CD4-positive, alpha-beta T cell treated with Interleukin-17A for 4 hours (primary cell): ENCODE data around the gene TSC22D2.

Experiments used
- DNase-seq: peaks from one replicate; pipeline ENCODE4 v3.0.0-alpha.2; 2020; ENCODE audit warnings: mixed read lengths

The TSC22D2 gene

GRCh38 chr3:150385296-150386242 is 22.5 kb upstream of the TSC22D2 start:
- DNase-seq = peak; percentile 5

GRCh38 chr3:150388498-150389418 is 19.3 kb upstream of the TSC22D2 start:
- DNase-seq = no peak

GRCh38 chr3:150390087-150390486 is 18.0 kb upstream of the TSC22D2 start:
- DNase-seq = no peak

- DNase-seq = no peak
These were observed 16.9 kb upstream of the TSC22D2 start for GRCh38 chr3:150391161-150391560.

GRCh38 chr3:150393745-150394144 is 14.4 kb upstream of the TSC22D2 start:
- no peak for DNase-seq

- DNase-seq = no peak
These were observed 13.5 kb upstream of the TSC22D2 start for GRCh38 chr3:150394606-150395005.

- DNase-seq = no peak
These were observed 11.6 kb upstream of the TSC22D2 start for GRCh38 chr3:150396491-150396890.

- no peak for DNase-seq
These were observed 11.0 kb upstream of the TSC22D2 start for GRCh38 chr3:150396956-150397550.

- DNase-seq = no peak
These were observed 9.0 kb upstream of the TSC22D2 start for GRCh38 chr3:150399060-150399459.

GRCh38 chr3:150401285-150401684 is 6.8 kb upstream of the TSC22D2 start:
- DNase-seq = no peak

GRCh38 chr3:150402217-150402616 is 5.9 kb upstream of the TSC22D2 start:
- no peak for DNase-seq

- DNase-seq = no peak
These were observed 4.1 kb upstream of the TSC22D2 start for GRCh38 chr3:150404023-150404422.

GRCh38 chr3:150407051-150407807 is 869 bp upstream of the TSC22D2 start:
- peak; percentile 32 for DNase-seq

GRCh38 chr3:150407808-150408220 is 284 bp upstream of the TSC22D2 start:
- DNase-seq = no peak

- DNase-seq = no peak
These were observed 1.0 kb downstream of the TSC22D2 start for GRCh38 chr3:150409125-150409511.

- DNase-seq = peak; percentile 69
These were observed 1.6 kb downstream of the TSC22D2 start for GRCh38 chr3:150409512-150410310.

GRCh38 chr3:150410311-150411105 is 2.4 kb downstream of the TSC22D2 start:
- peak; percentile 40 for DNase-seq

GRCh38 chr3:150411106-150411460 is 3.0 kb downstream of the TSC22D2 start:
- no peak for DNase-seq

- DNase-seq = no peak
These were observed 3.4 kb downstream of the TSC22D2 start for GRCh38 chr3:150411546-150411945.

- no peak for DNase-seq
These were observed 3.9 kb downstream of the TSC22D2 start for GRCh38 chr3:150411976-150412375.
